ENCODE data around the gene ZNF365.
A peak's percentile ranks its signal among the peaks of the same experiment; 100 is the strongest.
"Not testable (repeated sequence)": the region's sequence is repeated elsewhere in the genome, so short reads cannot be mapped to it uniquely, and the experiment has no call there.

Gene ZNF365

DNA sequence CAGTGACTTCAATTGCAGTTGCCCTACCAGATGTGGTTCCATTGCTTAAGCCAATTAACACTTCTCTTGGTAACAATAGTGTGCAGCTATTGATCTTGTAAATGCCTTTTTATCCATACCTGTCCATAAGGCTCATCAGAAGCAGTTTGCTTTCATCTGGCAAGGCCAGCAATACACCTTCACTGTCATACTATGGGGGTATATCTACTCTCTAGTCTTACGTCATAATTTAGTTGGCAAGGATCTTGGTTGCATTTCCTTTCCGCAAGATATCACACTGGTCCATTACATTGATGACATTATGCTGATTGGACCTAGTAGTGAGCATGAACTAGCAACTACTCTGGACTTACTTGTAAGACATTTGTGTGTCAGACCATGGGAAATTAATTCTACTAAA, 17.7 kb upstream of the ZNF365 start (continued):
- TF ChIP-seq, protein P1, sequence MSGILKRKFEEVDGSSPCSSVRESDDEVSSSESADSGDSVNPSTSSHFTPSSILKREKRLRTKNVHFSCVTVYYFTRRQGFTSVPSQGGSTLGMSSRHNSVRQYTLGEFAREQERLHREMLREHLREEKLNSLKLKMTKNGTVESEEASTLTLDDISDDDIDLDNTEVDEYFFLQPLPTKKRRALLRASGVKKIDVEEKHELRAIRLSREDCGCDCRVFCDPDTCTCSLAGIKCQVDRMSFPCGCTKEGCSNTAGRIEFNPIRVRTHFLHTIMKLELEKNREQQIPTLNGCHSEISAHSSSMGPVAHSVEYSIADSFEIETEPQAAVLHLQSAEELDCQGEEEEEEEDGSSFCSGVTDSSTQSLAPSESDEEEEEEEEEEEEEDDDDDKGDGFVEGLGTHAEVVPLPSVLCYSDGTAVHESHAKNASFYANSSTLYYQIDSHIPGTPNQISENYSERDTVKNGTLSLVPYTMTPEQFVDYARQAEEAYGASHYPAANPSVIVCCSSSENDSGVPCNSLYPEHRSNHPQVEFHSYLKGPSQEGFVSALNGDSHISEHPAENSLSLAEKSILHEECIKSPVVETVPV (CRISPR knock-in tag; IDR thresholded peaks at IDR 0.05): no peak
- TF ChIP-seq ZNF565 (CRISPR knock-in tag; conservative IDR thresholded peaks at IDR 0.05; ENCODE audit: low read depth) (no peak), ARNTL (CRISPR knock-in tag; IDR thresholded peaks at IDR 0.05; ENCODE audit: borderline replicate concordance, low read depth) (no peak), GLIS3 (CRISPR knock-in tag; IDR thresholded peaks at IDR 0.05) (no peak), ZFP30 (CRISPR knock-in tag; IDR thresholded peaks at IDR 0.05) (no peak), ZNF8 (CRISPR knock-in tag; IDR thresholded peaks at IDR 0.05) (no peak), ZC3H10 (CRISPR knock-in tag; IDR thresholded peaks at IDR 0.05) (no peak)

DNA sequence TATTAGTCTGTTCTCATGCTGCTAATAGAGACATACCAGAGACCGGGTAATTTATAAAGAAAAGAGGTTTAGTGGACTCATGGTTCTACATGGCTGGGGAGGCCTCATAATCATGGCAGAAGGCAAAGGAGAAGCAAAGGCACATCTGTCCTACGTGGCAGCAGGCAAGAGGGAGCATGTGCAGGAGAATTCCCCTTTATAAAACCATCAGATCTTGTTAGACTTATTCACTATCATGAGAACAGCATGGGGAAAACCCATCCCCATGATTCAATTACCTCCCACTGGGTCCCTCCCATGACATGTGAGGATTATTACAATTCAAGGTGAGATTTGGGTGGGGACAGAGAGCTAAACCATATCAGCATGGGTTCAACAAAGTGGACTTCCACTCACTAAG, 16.0 kb upstream of the ZNF365 start:
- ATAC-seq: not testable (repeated sequence)

DNA sequence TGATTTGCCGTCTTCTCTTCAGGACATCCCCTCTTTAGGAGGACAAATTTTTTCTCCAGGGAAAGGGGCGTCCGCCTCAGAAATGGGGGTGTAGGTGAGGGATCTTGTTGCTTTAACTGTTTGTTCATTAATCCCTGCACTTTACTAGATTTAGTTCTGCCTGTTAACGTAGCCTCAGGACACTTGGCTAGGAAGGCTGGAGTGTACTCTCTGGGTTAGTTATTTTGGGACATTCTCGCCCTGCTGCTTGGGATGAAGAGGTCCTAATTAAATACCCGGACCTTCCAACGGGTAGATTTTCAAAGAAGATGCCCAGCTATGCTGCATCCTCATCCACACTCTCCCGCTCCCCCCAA, 552 bp upstream of the ZNF365 start:
- peak; percentile 39 for ATAC-seq
- TF ChIP-seq ZC3H10 (CRISPR knock-in tag; IDR thresholded peaks at IDR 0.05): no peak
- no peak for TF ChIP-seq ZNF70 (CRISPR knock-in tag; IDR thresholded peaks at IDR 0.05)
- no peak for TF ChIP-seq PPARA (CRISPR knock-in tag; IDR thresholded peaks at IDR 0.05; ENCODE audit: borderline replicate concordance)

DNA sequence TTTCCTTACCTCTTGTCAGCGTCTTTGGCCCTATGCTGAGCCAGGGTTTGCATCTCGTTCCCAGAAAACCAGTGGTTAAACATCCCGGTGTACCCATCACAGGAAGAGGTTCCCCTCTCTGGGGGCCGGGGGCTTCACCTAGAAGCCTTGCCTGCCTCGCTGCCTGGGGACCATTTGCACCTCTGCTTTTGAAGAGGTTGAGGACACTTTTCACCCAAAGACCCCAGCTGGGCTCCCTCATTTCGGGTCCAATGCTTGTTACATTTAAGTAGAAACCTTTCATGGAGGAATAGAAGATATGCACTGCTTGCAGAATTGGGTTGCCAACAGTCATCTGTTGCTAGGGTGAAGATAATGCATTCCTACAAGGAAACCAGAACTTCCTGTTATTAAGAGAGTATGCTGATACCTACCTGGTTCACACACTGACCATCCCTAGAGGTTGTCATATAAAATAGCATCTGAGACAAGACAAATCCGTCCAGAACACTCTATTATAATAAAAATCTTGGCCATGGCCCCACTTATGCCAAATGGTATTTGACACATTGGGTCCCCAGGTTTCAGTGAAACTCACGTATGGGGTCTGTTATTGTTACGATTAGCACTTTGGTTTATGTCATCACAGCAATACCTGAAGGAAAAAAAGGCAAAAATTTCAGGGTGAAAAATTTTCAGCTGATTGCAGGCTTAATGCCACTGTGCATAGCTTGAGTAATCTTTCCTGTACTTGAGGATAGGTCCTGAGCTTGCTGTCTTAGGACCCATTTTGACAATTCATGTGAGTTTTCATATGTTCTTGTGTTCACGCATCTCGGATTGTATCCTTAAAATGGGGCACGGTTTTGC, 917 bp downstream of the ZNF365 start:
- ATAC-seq: peak; percentile 74

DNA sequence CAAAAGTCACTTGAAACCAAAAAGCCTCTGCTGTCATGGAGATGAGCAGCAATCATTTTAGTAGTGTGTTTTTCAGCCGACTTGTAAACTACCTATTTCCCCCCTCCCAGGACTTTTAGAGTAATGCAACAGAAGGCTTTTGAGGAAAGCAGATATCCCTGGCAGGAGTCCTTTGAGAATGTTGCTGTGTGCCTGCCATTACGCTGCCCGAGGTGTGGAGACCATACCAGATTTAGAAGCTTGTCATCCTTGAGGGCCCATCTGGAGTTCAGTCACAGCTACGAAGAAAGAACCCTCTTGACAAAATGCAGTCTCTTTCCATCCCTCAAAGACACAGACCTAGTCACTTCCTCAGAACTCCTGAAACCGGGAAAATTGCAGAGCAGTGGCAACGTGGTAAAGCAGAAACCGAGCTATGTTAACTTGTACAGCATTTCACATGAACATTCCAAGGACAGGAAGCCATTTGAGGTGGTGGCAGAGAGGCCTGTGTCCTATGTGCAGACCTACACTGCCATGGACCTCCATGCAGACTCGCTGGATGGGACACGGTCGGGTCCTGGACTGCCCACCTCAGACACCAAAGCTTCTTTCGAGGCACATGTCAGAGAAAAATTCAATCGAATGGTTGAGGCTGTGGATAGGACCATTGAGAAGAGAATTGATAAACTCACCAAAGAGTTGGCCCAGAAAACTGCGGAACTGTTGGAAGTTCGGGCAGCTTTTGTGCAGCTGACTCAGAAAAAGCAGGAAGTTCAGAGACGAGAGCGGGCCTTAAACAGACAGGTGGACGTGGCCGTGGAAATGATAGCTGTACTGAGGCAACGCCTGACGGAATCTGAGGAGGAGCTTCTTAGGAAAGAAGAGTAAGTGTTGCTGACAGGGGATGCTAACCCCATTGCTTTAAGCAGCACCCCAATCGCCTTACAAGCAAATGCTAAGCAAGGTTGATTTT, 2.2 kb downstream of the ZNF365 start:
- ATAC-seq: no peak
- no peak for TF ChIP-seq CSDC2 (CRISPR knock-in tag; IDR thresholded peaks at IDR 0.05)
- no peak for TF ChIP-seq ZFP3 (CRISPR knock-in tag; IDR thresholded peaks at IDR 0.05)
- TF ChIP-seq OSR1 (CRISPR knock-in tag; IDR thresholded peaks at IDR 0.05): no peak

More for the DNA sequence above, 917 bp downstream of the ZNF365 start:
- TF ChIP-seq ARNTL (CRISPR knock-in tag; IDR thresholded peaks at IDR 0.05; ENCODE audit: borderline replicate concordance, low read depth): no peak
- no peak for TF ChIP-seq ZFP30 (CRISPR knock-in tag; IDR thresholded peaks at IDR 0.05)
- TF ChIP-seq RARB (CRISPR knock-in tag; IDR thresholded peaks at IDR 0.05): no peak
- TF ChIP-seq GLIS3 (CRISPR knock-in tag; IDR thresholded peaks at IDR 0.05): no peak
- TF ChIP-seq, protein P2, sequence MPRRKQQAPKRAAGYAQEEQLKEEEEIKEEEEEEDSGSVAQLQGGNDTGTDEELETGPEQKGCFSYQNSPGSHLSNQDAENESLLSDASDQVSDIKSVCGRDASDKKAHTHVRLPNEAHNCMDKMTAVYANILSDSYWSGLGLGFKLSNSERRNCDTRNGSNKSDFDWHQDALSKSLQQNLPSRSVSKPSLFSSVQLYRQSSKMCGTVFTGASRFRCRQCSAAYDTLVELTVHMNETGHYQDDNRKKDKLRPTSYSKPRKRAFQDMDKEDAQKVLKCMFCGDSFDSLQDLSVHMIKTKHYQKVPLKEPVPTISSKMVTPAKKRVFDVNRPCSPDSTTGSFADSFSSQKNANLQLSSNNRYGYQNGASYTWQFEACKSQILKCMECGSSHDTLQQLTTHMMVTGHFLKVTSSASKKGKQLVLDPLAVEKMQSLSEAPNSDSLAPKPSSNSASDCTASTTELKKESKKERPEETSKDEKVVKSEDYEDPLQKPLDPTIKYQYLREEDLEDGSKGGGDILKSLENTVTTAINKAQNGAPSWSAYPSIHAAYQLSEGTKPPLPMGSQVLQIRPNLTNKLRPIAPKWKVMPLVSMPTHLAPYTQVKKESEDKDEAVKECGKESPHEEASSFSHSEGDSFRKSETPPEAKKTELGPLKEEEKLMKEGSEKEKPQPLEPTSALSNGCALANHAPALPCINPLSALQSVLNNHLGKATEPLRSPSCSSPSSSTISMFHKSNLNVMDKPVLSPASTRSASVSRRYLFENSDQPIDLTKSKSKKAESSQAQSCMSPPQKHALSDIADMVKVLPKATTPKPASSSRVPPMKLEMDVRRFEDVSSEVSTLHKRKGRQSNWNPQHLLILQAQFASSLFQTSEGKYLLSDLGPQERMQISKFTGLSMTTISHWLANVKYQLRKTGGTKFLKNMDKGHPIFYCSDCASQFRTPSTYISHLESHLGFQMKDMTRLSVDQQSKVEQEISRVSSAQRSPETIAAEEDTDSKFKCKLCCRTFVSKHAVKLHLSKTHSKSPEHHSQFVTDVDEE (CRISPR knock-in tag; IDR thresholded peaks at IDR 0.05): no peak
- TF ChIP-seq ZFP3 (CRISPR knock-in tag; IDR thresholded peaks at IDR 0.05): no peak
- TF ChIP-seq, protein P3, sequence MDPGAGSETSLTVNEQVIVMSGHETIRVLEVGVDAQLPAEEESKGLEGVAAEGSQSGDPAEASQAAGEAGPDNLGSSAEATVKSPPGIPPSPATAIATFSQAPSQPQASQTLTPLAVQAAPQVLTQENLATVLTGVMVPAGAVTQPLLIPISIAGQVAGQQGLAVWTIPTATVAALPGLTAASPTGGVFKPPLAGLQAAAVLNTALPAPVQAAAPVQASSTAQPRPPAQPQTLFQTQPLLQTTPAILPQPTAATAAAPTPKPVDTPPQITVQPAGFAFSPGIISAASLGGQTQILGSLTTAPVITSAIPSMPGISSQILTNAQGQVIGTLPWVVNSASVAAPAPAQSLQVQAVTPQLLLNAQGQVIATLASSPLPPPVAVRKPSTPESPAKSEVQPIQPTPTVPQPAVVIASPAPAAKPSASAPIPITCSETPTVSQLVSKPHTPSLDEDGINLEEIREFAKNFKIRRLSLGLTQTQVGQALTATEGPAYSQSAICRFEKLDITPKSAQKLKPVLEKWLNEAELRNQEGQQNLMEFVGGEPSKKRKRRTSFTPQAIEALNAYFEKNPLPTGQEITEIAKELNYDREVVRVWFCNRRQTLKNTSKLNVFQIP (CRISPR knock-in tag; IDR thresholded peaks at IDR 0.05; ENCODE audit: borderline replicate concordance, low read depth): no peak
- TF ChIP-seq OSR1 (CRISPR knock-in tag; IDR thresholded peaks at IDR 0.05): no peak

DNA sequence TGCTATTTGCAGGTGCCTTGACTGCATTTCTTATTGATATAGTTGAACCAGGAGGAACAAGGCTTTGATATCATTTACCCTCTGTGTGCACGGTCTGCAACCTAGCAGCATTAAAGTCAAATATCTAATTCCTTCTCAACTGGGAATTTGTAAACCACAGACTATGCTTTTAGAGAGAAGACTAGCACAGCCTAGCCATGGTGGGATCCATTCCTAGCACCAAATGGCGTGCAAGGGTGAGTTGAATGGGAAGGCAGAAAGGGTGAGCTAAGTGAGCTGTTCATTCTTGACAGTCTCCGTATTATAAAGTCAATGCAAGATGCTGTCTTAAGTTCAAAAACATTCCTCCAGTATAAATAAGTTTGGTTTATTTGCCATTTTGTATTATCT, 2.9 kb downstream of the ZNF365 start:
- no peak for ATAC-seq
- TF ChIP-seq OSR1 (CRISPR knock-in tag; IDR thresholded peaks at IDR 0.05): no peak
- no peak for TF ChIP-seq ZNF565 (CRISPR knock-in tag; conservative IDR thresholded peaks at IDR 0.05; ENCODE audit: low read depth)
- no peak for TF ChIP-seq SNAI2 (CRISPR knock-in tag; IDR thresholded peaks at IDR 0.05)
- TF ChIP-seq, protein P2 (CRISPR knock-in tag; IDR thresholded peaks at IDR 0.05): no peak
- no peak for TF ChIP-seq BACH2 (CRISPR knock-in tag; IDR thresholded peaks at IDR 0.05; ENCODE audit: borderline replicate concordance)
- TF ChIP-seq ISL1 (CRISPR knock-in tag; IDR thresholded peaks at IDR 0.05): no peak
- no peak for TF ChIP-seq ZNF70 (CRISPR knock-in tag; IDR thresholded peaks at IDR 0.05)
- TF ChIP-seq, protein P4, sequence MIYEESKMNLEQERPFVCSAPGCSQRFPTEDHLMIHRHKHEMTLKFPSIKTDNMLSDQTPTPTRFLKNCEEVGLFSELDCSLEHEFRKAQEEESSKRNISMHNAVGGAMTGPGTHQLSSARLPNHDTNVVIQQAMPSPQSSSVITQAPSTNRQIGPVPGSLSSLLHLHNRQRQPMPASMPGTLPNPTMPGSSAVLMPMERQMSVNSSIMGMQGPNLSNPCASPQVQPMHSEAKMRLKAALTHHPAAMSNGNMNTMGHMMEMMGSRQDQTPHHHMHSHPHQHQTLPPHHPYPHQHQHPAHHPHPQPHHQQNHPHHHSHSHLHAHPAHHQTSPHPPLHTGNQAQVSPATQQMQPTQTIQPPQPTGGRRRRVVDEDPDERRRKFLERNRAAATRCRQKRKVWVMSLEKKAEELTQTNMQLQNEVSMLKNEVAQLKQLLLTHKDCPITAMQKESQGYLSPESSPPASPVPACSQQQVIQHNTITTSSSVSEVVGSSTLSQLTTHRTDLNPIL (CRISPR knock-in tag; IDR thresholded peaks at IDR 0.05; ENCODE audit: low read depth): no peak
